K562 (cell line): Measurements from ENCODE around the gene NOS2. TPM values are rescaled to one million over a fixed set of nuclear protein-coding genes. Genes with fewer than 3 reads are reported as not detected.

Source experiments
- ATAC-seq: fragments of 200-7000 bp; cut with Tn5 transposase; 3 replicates; pipeline ENCODE4 v1.9.1; 2020; ENCODE audit warnings: moderate library complexity
- BruUV-seq: library from RNA; stranded (reverse); fragments of 400-500 nt; replicated peaks from 2 replicates; lab custom pipeline; 2021; lab: Mats Ljungman, UMichigan
- CTCF ChIA-PET: fragments of 300-600 bp; formaldehyde crosslinking; extraction: SDS; loops from one replicate; lab custom pipeline; 2021; ENCODE audit warnings: low intra/inter-chr PET ratio; lab: Yijun Ruan, JAX
- POLR2A ChIA-PET: fragments of 300-600, 350-650 bp; sonication (Branson Sonifier 250); formaldehyde crosslinking; extraction: SDS; loops from one replicate; lab custom pipeline; 2021; ENCODE audit warnings: antibody characterized with exemption, inconsistent platforms; lab: Yijun Ruan, JAX
- DNase-seq, 4 experiments: peaks; one replicate each; pipeline versions ENCODE4 v3.0.0 to v3.0.0-alpha.2; 2011 to 2018; ENCODE audit warnings: low spot score in 3 of 4, mixed read lengths in 3 of 4; ENCODE audit errors: extremely low read depth in 1 of 4
- FAIRE-seq: peaks from 2 replicates; lab custom pipeline; 2011; peaks lifted over from hg19 to GRCh38; lab: Jason Lieb, UNC
- H2AFZ ChIP-seq: 2 replicates; pipeline ENCODE4 v1.6.0; 2011; ENCODE audit warnings: low read depth, low read length, control low read depth, inconsistent platforms
- H3K27ac ChIP-seq: fragments of 200-600 bp; 3 replicates; pipeline ENCODE4 v1.8.0; 2011; ENCODE audit warnings: low read depth, mild to moderate bottlenecking, control low read depth, inconsistent platforms, low read length, moderate library complexity, mixed read lengths; ENCODE audit errors: extremely low read depth
- H3K27me3 ChIP-seq, 2 experiments: fragments of 300-600 bp in 1 of 2; 2 replicates in 1 of 2; 3 replicates in 1 of 2; pipeline versions ENCODE4 v1.6.0 to v1.8.0; 2011; ENCODE audit warnings: inconsistent platforms in 2 of 2, low read length in 2 of 2, mild to moderate bottlenecking in 1 of 2, mixed read lengths in 1 of 2, moderate library complexity in 1 of 2; ENCODE audit not compliant: control insufficient read depth in 2 of 2, insufficient read depth in 2 of 2
- H3K36me3 ChIP-seq: fragments of 300-600 bp; 3 replicates; pipeline ENCODE4 v1.8.0; 2011; ENCODE audit warnings: mild to moderate bottlenecking, low read length, inconsistent platforms; ENCODE audit not compliant: control insufficient read depth, insufficient read depth
- H3K4me1 ChIP-seq, 2 experiments: fragments of 200-600 bp in 1 of 2; replicated peaks in 1 of 2; 2 replicates in 1 of 2; 3 replicates in 1 of 2; pipeline versions ENCODE4 v1.5.1 to v1.8.0; 2011; ENCODE audit warnings: inconsistent platforms in 2 of 2, low read length in 2 of 2, mild to moderate bottlenecking in 1 of 2, mixed read lengths in 1 of 2, moderate library complexity in 1 of 2; ENCODE audit not compliant: control insufficient read depth in 2 of 2, insufficient read depth in 2 of 2
- H3K4me2 ChIP-seq: 2 replicates; pipeline ENCODE4 v1.6.1; 2011; ENCODE audit warnings: low read length, control low read depth, inconsistent platforms, mixed read lengths; ENCODE audit not compliant: insufficient read depth
- H3K4me3 ChIP-seq: fragments of 200-600 bp; sonication (generic), shearing (Covaris generic); 2 replicates; pipeline ENCODE4 v1.5.1; 2016; ENCODE audit warnings: control low read depth, inconsistent platforms
- H3K79me2 ChIP-seq: fragments of 200-600 bp; 3 replicates; pipeline ENCODE4 v1.8.0; 2011; ENCODE audit warnings: low read length, inconsistent platforms; ENCODE audit not compliant: control insufficient read depth, insufficient read depth
- H3K9ac ChIP-seq, 2 experiments: 2 replicates each; pipeline versions ENCODE4 v1.6.0 to v1.6.1; 2011; ENCODE audit warnings: low read depth in 2 of 2, low read length in 2 of 2, control low read depth in 1 of 2, inconsistent platforms in 1 of 2, mild to moderate bottlenecking in 1 of 2, mixed read lengths in 1 of 2; ENCODE audit not compliant: insufficient read depth in 1 of 2
- H3K9me1 ChIP-seq: one replicate; pipeline ENCODE4 v1.6.0; 2011; ENCODE audit warnings: inconsistent platforms, mild to moderate bottlenecking, low read length, moderate library complexity; ENCODE audit not compliant: control insufficient read depth, insufficient read depth
- H3K9me3 ChIP-seq: replicated peaks from 2 replicates; pipeline ENCODE4 v1.5.1; 2011; ENCODE audit warnings: low read depth, low read length, inconsistent platforms; ENCODE audit not compliant: control insufficient read depth, insufficient read depth
- H4K20me1 ChIP-seq: replicated peaks from 2 replicates; pipeline ENCODE4 v1.6.1; 2011; ENCODE audit warnings: low read length, inconsistent platforms, mixed read lengths; ENCODE audit not compliant: control insufficient read depth, insufficient read depth
- ARID3B ChIP-seq: fragments of 250-450 bp; sonication (Bioruptor Pico); IDR thresholded peaks from 2 replicates; pipeline ENCODE4 v1.4.0; 2020; ENCODE audit warnings: borderline replicate concordance
- CAMTA2 ChIP-seq: fragments of 250-450 bp; sonication (Bioruptor Pico); conservative IDR thresholded peaks from 2 replicates; pipeline ENCODE4 v1.5.1; 2022
- E2F4 ChIP-seq: sonication (generic); formaldehyde crosslinking; IDR thresholded peaks from 2 replicates; pipeline ENCODE4 v1.8.0; 2022; ENCODE audit warnings: mild to moderate bottlenecking, low read depth, missing genetic modification reagents
- EP400 ChIP-seq: fragments of 450-650 bp; IDR thresholded peaks from 2 replicates; pipeline ENCODE4 v1.6.1; 2017; ENCODE audit warnings: antibody characterized with exemption, mild to moderate bottlenecking, moderate library complexity
- NR2C1 ChIP-seq, 2 experiments: fragments of 450-650 bp; IDR thresholded peaks; 2 replicates each; pipeline ENCODE4 v1.6.1; 2017; ENCODE audit warnings: mild to moderate bottlenecking in 2 of 2, antibody characterized with exemption in 1 of 2, inconsistent platforms in 1 of 2, missing compliant biosample characterization in 1 of 2, missing genetic modification characterization in 1 of 2
- POLR2B ChIP-seq: fragments of 450-650 bp; IDR thresholded peaks from 2 replicates; pipeline ENCODE4 v1.6.1; 2018; ENCODE audit warnings: low read depth; ENCODE audit not compliant: partially characterized antibody
- SRF ChIP-seq, 2 experiments: fragments of 250-450, 450-650 bp in 1 of 2; sonication (Bioruptor Pico) in 1 of 2; sonication (generic) in 1 of 2; formaldehyde crosslinking; IDR thresholded peaks; 2 replicates each; pipeline versions ENCODE4 v1.5.0 to v1.5.1; 2020 to 2022; ENCODE audit warnings: mild to moderate bottlenecking in 1 of 2, missing genetic modification reagents in 1 of 2
- TCFL5 ChIP-seq: fragments of 250-450 bp; sonication (Bioruptor Pico); conservative IDR thresholded peaks from 2 replicates; pipeline ENCODE4 v1.6.1; 2021; ENCODE audit warnings: mild to moderate bottlenecking, moderate library complexity, matching md5 sums
- WGBS: fragments of 100-300 bp; shearing (Covaris generic); methylation state at CpG from one replicate; pipeline ENCODE4 v1.1.6; 2016; ENCODE audit warnings: low coverage, mixed read lengths; ENCODE audit not compliant: insufficient coverage; ENCODE audit errors: missing lambda C conversion rate; 5-methylcytosine and 5-hydroxymethylcytosine counted together
- in situ Hi-C: fragments of 300-500 bp; cut with MboI; formaldehyde crosslinking; loops from 4 replicates; pipeline ENCODE4 v1.15.0; 2018; ENCODE audit warnings: inconsistent platforms, mixed read lengths
- intact Hi-C: fragments of 100-400 bp; cut with micrococcal nuclease; formaldehyde crosslinking; loops from 2 replicates; pipeline ENCODE4 v1.14.2; 2022
- polyA plus RNA-seq, 8 experiments: library from polyadenylated mRNA; depleted of rRNA in 4 of 8; stranded (reverse) in 5 of 8; unstranded in 3 of 8; fragments of >200 nt; fragmentation: Nextera tagmentation in 2 of 8; fragmentation: Illumina TruSeq in 1 of 8; extraction: Ambion mirVana in 2 of 8; extraction: Trizol in 1 of 8; gene quantifications; 2 replicates each; pipeline versions ENCODE4 v1.2.1 to v1.2.3, GENCODE V29; 2011 to 2014; ENCODE audit warnings: inconsistent platforms in 1 of 8, missing spikeins in 1 of 8
- total RNA-seq, 7 experiments: library from RNA; depleted of rRNA in 6 of 7; stranded (reverse); fragments of >200 nt in 6 of 7; fragmentation: Illumina TruSeq in 2 of 7; extraction: Trizol in 2 of 7; gene quantifications; 2 replicates each; pipeline versions ENCODE4 v1.2.1 to v1.2.3, GENCODE V29; 2011 to 2021; ENCODE audit warnings: low replicate concordance in 1 of 7
- TF ChIP-seq, protein P1 (sequence below): fragments of 450-650 bp; conservative IDR thresholded peaks from 2 replicates; pipeline ENCODE4 v1.6.1; 2016; ENCODE audit warnings: missing genetic modification characterization, low read depth, mild to moderate bottlenecking, missing compliant biosample characterization, moderate library complexity
- TF ChIP-seq, protein P2 (sequence below): fragments of 450-650 bp; formaldehyde crosslinking; IDR thresholded peaks from 2 replicates; pipeline ENCODE4 v1.4.0; 2020; ENCODE audit warnings: mild to moderate bottlenecking

The NOS2 gene
- total and polyA plus RNA-seq, 9 of the 15 experiments (the other 6 are each of a cell fraction or from before 2014, with no cell fraction given): not detected

GRCh38 chr17:27741361-27741861 is 58.9 kb downstream of the NOS2 start:
- Histone ChIP-seq H3K9me1 (no peaks in the 10 kb centered on the region), H3K4me1 (no peaks in the 10 kb centered on the region; a peak in 1 of 5 replicates), H2AFZ (no peak overlapping the region), H3K4me3 (no peak overlapping the region), H3K9ac (no peak overlapping the region), H3K4me2 (no peak overlapping the region), H3K27me3 (peaks cover 0 to 6% of the 10 kb centered on the region in 2 experiments; a peak in 2 of 5 replicates), H3K36me3 (no peaks in the 10 kb centered on the region), H3K27ac (no peak overlapping the region), H4K20me1 (no peaks in the 10 kb centered on the region)
- under 1% methylated on average over 9 of the region's 9 CpGs for WGBS
- DNase-seq (no peak), ATAC-seq (no peak), FAIRE-seq (no peak)
- POLR2A ChIA-PET: interaction anchor here (0.7 kb wide), 1 partner anchor 445 kb away, joined by 3 read pairs; no protein-coding TSS in a partner anchor
- CTCF ChIA-PET: no interaction called here
- intact Hi-C loops (no loop called here), in situ Hi-C loops (loop anchor here (10.0 kb wide), 2 partner anchors 77 to 507 kb away; no protein-coding TSS in a partner anchor)
- BruUV-seq: no TSS peak
- TF ChIP-seq, protein P1, sequence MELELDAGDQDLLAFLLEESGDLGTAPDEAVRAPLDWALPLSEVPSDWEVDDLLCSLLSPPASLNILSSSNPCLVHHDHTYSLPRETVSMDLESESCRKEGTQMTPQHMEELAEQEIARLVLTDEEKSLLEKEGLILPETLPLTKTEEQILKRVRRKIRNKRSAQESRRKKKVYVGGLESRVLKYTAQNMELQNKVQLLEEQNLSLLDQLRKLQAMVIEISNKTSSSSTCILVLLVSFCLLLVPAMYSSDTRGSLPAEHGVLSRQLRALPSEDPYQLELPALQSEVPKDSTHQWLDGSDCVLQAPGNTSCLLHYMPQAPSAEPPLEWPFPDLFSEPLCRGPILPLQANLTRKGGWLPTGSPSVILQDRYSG (tag): no peak
- TF ChIP-seq, protein P2, sequence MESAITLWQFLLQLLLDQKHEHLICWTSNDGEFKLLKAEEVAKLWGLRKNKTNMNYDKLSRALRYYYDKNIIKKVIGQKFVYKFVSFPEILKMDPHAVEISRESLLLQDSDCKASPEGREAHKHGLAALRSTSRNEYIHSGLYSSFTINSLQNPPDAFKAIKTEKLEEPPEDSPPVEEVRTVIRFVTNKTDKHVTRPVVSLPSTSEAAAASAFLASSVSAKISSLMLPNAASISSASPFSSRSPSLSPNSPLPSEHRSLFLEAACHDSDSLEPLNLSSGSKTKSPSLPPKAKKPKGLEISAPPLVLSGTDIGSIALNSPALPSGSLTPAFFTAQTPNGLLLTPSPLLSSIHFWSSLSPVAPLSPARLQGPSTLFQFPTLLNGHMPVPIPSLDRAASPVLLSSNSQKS (CRISPR knock-in tag): no peak
- TF ChIP-seq E2F4 (CRISPR knock-in tag) (no peak), TCFL5 (CRISPR knock-in tag) (no peak), CAMTA2 (CRISPR knock-in tag) (no peak), POLR2B (no peak), EP400 (no peak), NR2C1 (IDR thresholded peaks at IDR 0.05) (no peak), NR2C1 (tag; IDR thresholded peaks at IDR 0.05) (no peak), SRF (CRISPR knock-in tag; IDR thresholded peaks at IDR 0.05) (no peak), ARID3B (CRISPR knock-in tag) (no peak)
- TF ChIP-seq, all 486 proteins: peak for 0
- Histone ChIP-seq H3K9me3 (no peaks in the 10 kb centered on the region), H3K79me2 (no peaks in the 10 kb centered on the region)
